ENCODE results near the gene MAP2K7.

The MAP2K7 gene

GRCh38 chr19:7932276-7932929, 28.7 kb downstream of the MAP2K7 start:
- no peak for TF ChIP-seq CTCF (IDR thresholded peaks at IDR 0.05; ENCODE audit: low read depth, low read length, missing control alignments)
- no peak for DNase-seq
- in situ Hi-C loops (cut with HindIII; ENCODE audit: low pct_ligation_motif_present, low sequenced_read_pairs): no loop called here
- Histone ChIP-seq H3K27me3 (replicated peaks) (no peaks in the 10 kb centered on the region), H3K27ac (no peak overlapping the region), H3K4me3 (ENCODE audit: low read depth, low read length) (no peak overlapping the region), H3K36me3 (replicated peaks) (peaks cover 61% of the 10 kb centered on the region)

DNA sequence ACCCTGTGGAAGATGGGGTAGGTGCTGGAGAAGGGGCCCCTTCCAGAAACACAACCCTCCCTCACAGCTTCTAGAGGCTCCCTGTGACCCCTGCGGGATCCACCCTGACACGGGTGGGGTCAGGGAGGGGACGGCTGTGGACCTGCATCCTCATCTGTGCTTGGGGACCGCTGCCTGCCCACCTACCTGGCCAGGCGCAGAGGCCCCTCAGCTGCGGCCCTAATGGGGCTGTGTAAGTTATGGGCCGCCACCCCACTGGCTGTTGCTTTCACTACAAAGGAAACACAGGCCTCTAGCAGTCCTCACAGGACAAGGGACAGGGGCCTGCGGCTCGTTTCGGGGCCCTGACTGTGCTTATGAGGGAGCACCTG, 29.2 kb downstream of the MAP2K7 start:
- no peak for TF ChIP-seq CTCF (IDR thresholded peaks at IDR 0.05; ENCODE audit: low read depth, low read length, missing control alignments)
- in situ Hi-C loops (cut with HindIII; ENCODE audit: low pct_ligation_motif_present, low sequenced_read_pairs): no loop called here
- no peak overlapping the region for H3K4me3 ChIP-seq (ENCODE audit: low read depth, low read length)
- DNase-seq: no peak
- H3K27me3 ChIP-seq (replicated peaks): no peaks in the 10 kb centered on the region
- peaks cover 64% of the 10 kb centered on the region for H3K36me3 ChIP-seq (replicated peaks)
- no peak overlapping the region for H3K27ac ChIP-seq

- in situ Hi-C loops (cut with HindIII; ENCODE audit: low pct_ligation_motif_present, low sequenced_read_pairs): no loop called here
- DNase-seq: no peak
- TF ChIP-seq CTCF (IDR thresholded peaks at IDR 0.05; ENCODE audit: low read depth, low read length, missing control alignments): peak; percentile 60
- H3K27ac ChIP-seq: no peak overlapping the region
- peaks cover 68% of the 10 kb centered on the region for H3K36me3 ChIP-seq (replicated peaks)
- H3K27me3 ChIP-seq (replicated peaks): no peaks in the 10 kb centered on the region
- no peak overlapping the region for H3K4me3 ChIP-seq (ENCODE audit: low read depth, low read length)
These were observed 29.7 kb downstream of the MAP2K7 start for GRCh38 chr19:7933411-7933810.

GRCh38 chr19:7933828-7934725, 30.4 kb downstream of the MAP2K7 start:
- no peak for DNase-seq
- in situ Hi-C loops (cut with HindIII; ENCODE audit: low pct_ligation_motif_present, low sequenced_read_pairs): no loop called here

DNA sequence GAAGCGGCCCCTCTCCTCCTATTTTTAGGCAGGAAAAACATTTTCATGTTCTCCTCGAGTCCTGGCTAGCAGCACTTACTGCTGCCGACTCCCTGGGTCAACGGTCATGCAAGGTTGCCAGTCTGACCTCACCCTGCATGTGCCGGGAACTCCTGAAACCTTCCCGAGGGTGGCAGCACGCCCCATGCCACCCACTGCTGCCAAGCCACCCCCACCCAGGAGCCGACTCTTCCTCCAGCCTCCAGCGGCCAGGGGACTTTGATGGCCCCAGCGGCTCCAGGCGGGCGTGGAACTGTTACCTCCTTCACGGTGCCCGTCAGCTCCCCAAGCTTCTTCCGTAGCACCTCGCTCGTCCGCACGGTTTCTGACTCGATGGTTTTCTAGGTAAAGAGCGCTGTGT, 31.1 kb downstream of the MAP2K7 start:
- no peaks in the 10 kb centered on the region for H3K27me3 ChIP-seq (replicated peaks)
- no peak for DNase-seq
- H3K4me3 ChIP-seq (ENCODE audit: low read depth, low read length): no peak overlapping the region
- TF ChIP-seq CTCF (IDR thresholded peaks at IDR 0.05; ENCODE audit: low read depth, low read length, missing control alignments): no peak
- in situ Hi-C loops (cut with HindIII; ENCODE audit: low pct_ligation_motif_present, low sequenced_read_pairs): no loop called here
- H3K36me3 ChIP-seq (replicated peaks): peaks cover 71% of the 10 kb centered on the region
- no peak overlapping the region for H3K27ac ChIP-seq

More at GRCh38 chr19:7933828-7934725, 30.4 kb downstream of the MAP2K7 start:
- H3K4me3 ChIP-seq (ENCODE audit: low read depth, low read length): no peak overlapping the region
- no peaks in the 10 kb centered on the region for H3K27me3 ChIP-seq (replicated peaks)
- TF ChIP-seq CTCF (IDR thresholded peaks at IDR 0.05; ENCODE audit: low read depth, low read length, missing control alignments): no peak
- no peak overlapping the region for H3K27ac ChIP-seq
- peaks cover 70% of the 10 kb centered on the region for H3K36me3 ChIP-seq (replicated peaks)

Data from brain microvascular endothelial cell (primary cell).